ENCODE results near the gene RNF113B.

Gene RNF113B

GRCh38 chr13:98203646-98204326, 26.7 kb upstream of the RNF113B start:
- DNase-seq, result no peak

- DNase-seq, result no peak
Observed at GRCh38 chr13:98201984-98202383, 24.9 kb upstream of the RNF113B start.

- no peak for DNase-seq
Observed at GRCh38 chr13:98201189-98201588, 24.1 kb upstream of the RNF113B start.

- DNase-seq, result no peak
Observed at GRCh38 chr13:98200211-98200878, 23.3 kb upstream of the RNF113B start.

- no peak for DNase-seq
Observed at GRCh38 chr13:98199480-98199879, 22.4 kb upstream of the RNF113B start.

GRCh38 chr13:98198683-98199082, 21.6 kb upstream of the RNF113B start:
- no peak for DNase-seq

- no peak for DNase-seq
Observed at GRCh38 chr13:98195054-98195791, 18.2 kb upstream of the RNF113B start.

- DNase-seq, result no peak
Observed at GRCh38 chr13:98192008-98192407, 14.9 kb upstream of the RNF113B start.

- no peak for DNase-seq
Observed at GRCh38 chr13:98190889-98191444, 13.9 kb upstream of the RNF113B start.

- no peak for DNase-seq
Observed at GRCh38 chr13:98189841-98190505, 12.9 kb upstream of the RNF113B start.

- no peak for DNase-seq
Observed at GRCh38 chr13:98188544-98189166, 11.6 kb upstream of the RNF113B start.

- DNase-seq, result no peak
Observed at GRCh38 chr13:98187965-98188261, 10.8 kb upstream of the RNF113B start.

GRCh38 chr13:98187155-98187964, 10.3 kb upstream of the RNF113B start:
- no peak for DNase-seq

- no peak for DNase-seq
Observed at GRCh38 chr13:98184792-98185191, 7.7 kb upstream of the RNF113B start.

- no peak for DNase-seq
Observed at GRCh38 chr13:98182589-98182988, 5.5 kb upstream of the RNF113B start.

GRCh38 chr13:98182153-98182552, 5.1 kb upstream of the RNF113B start:
- DNase-seq, result no peak

GRCh38 chr13:98181111-98181815, 4.2 kb upstream of the RNF113B start:
- no peak for DNase-seq

- DNase-seq, result no peak
Observed at GRCh38 chr13:98180092-98180491, 3.0 kb upstream of the RNF113B start.

- DNase-seq, result no peak
Observed at GRCh38 chr13:98175823-98176222, 1.2 kb downstream of the RNF113B start.

- no peak for DNase-seq
Observed at GRCh38 chr13:98175043-98175442, 2.0 kb downstream of the RNF113B start.

GRCh38 chr13:98174307-98174706, 2.8 kb downstream of the RNF113B start:
- DNase-seq, result no peak
